GM19452 (cell line): Measurements from ENCODE around the gene PPAT.
A peak's percentile ranks its signal among the peaks of the same experiment; 100 is the strongest.
"Not testable (repeated sequence)": the region's sequence is repeated elsewhere in the genome, so short reads cannot be mapped to it uniquely, and the experiment has no call there.

ENCODE experiments used
- ATAC-seq: cut with Tn5 transposase; IDR thresholded peaks from one replicate; pipeline ENCODE4 v1.9.1; 2021; ENCODE audit not compliant: unreplicated experiment

Gene PPAT

DNA sequence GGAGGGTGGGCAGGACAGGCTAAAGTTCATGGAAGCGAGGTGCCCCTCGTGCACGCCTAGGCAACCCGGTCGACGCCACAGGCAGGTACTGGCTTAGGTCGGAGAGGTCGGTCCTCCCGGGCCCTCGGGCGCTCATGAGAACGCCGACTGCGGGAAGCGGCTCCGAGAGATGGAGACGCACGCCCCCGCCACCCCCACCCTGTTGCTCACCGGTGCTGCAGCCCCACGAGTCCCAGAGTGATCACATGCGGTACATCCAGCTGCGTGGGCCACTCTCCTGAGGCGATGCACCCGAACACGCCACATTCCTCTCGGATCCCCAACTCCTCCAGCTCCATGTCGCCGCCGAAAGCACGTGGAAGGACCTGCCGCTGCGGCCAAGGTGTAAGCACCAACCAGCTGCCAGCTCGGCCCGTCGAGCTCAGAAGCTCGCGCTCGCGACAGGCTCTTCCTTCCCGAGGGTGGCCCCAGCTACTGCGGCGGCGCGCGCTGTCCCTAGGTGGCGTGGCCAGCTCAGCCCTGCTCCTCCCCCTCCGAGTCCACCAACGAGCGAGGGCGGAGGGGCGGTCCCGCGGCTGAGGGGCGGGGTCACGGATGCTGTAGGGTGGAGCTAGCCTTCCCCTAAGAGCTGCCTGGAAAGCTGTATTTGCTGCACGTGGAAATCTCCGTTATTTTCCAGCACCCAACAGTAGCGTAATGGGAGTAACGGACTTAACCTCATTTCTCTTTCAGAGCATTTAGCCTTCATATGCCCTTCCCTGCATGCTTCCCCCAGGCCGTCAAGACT is at the start of gene PPAT:
Gene PPAT (minus strand): TSS at position 476 of the 787 bp plus-strand sequence. CDS start 138 bp downstream, at position 338.
- ATAC-seq: peak; percentile 69

DNA sequence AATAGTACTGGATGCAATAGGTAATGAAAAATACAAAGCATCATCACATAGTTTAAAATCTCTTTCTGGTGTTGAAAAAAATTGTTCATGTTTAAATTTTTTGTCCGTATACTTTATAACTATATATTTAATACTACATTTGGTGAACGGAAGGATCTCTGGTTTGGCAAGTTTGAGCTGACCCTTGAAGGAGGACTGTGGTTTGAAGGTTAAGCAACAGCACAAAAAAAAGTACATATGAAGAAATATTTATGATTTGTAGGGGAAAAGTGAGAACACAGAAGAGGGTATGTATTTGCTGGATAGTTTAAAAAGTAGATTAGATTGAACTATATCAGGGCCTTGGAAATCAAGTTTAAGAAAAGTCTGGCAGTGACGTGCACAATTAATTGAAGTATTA is 45.3 kb upstream of the PPAT start:
- no peak for ATAC-seq

DNA sequence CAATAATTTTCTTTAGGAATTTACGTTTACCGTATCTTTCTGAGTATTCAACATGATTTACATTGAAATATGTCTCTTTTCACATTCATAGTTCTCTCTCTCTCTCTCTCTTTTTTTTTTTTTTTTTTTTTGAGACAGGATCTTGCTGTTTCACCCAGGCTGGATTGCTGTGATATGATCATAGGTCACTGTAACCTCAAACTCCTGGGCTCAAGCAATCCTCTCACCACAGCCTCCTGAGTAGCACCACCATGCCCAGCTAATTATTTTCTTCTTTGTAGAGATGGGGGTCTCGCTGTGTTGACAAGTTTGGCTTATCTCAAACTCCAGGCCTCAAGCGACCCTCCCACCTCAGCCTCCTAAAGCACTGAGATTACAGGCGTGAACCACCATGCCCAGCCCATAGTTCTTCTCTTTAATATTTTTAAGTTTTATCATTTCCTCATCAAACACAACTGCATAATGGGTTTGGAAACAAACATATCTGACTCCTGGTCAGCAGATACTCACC is 41.8 kb upstream of the PPAT start:
- ATAC-seq: no peak

DNA sequence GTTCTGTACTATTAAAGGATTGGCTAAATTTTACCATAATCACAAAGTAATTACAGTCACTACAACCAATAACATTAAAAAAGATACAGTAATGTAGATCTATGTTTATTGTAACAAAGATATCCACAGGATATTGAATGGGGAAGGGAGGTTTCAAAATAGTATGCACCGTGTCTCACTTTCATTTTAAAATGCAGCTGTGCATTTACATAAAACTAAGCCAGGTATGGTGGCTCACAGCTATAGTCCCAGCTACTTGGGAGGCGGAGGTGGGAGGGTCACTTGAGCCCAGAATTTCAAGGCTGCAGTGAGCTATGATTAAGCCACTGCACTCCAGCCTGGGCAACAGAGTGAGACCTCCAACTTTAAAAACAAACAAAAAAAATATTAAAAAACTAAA is 40.5 kb upstream of the PPAT start:
- ATAC-seq: no peak

DNA sequence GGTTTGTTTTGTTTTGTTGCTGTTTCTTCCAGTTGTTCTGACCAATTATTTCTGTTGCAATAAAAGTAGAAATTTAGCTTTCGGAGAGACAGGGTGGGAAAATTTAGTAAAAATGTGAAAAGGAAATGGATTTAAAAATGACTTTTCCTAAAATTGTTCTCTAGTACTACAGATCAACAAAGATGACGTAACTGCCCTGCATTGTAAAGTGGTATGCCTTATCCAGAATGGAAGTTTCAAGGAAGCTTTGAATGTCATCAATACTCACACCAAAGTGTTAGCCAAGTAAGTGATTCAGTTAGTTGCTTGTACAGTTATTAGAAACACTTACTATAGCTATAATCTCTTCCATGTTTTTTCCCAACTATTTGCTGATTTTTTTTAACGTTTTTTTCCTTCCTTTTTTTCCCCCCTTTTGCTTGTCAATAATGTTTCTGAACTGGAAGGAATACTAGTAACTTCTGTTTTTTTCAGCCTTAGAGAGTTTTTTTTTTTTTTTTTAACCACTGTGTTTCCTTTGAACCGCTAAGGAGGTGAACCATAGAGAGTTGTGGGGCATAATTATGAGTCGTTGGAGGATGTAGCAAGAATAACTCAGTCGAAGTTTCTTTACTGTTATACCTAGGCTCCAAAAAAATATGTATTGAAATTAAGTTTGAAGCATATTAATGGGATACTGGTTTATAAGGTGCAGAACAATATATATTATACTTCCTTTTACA is 34.2 kb upstream of the PPAT start:
- no peak for ATAC-seq

DNA sequence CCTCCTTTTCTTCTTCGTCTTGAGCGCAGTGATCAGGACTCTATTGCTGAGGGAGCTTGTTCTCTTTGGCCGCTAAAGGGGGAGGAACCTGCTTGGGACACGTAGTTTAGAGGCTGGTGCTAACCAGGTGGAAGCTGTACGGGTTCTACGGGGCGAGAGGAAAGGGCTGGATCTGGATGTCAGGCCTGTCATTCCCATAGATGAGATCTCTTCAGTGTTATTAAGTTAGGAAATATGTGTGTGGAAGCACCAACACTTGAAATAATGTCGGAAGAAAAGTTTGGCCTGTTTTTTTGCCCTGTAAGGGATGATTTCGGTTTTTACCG is 32.6 kb upstream of the PPAT start:
- peak; percentile 44 for ATAC-seq

DNA sequence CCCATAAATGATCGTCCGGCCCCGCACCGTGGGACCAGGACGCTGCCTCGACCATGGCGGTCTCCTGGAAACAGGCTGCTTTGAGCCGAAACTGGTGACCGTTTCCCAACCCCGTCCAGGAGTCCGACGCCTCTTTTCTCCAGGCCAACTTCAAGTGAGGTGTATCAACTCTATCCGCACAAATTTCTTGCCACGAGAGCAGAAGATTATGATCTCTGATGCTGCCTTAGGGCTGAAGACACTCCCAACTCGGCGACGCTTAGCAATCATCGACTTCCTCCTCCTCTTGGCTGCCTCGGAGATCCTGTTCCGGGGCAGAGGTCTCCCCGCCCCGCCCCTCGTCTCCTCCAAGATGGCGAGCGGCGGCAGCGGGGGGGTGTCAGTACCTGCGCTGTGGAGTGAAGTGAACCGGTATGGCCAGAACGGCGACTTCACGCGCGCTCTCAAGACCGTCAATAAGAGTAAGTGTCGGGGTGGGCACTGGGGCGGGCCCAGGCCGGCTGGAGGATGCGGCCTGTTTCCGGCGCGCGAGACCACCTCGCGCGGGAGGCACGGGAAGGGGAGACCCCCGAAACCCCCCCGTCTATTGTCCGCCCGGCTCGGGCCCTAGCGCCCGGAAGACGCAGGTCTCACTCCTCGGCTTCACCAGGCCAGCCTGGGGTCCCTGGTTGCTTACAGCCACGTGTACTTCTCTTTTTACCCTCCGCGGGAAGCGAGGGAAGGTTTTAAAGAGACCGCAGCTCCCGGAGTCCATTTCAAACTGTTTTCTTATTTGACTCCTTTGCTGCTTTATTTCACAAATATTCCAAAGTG is 32.1 kb upstream of the PPAT start, which contains the start of gene SRP72:
Gene SRP72 (plus strand): TSS at position 334 of the 813 bp plus-strand sequence. CDS start 19 bp downstream, at position 353.
- peak; percentile 92 for ATAC-seq

DNA sequence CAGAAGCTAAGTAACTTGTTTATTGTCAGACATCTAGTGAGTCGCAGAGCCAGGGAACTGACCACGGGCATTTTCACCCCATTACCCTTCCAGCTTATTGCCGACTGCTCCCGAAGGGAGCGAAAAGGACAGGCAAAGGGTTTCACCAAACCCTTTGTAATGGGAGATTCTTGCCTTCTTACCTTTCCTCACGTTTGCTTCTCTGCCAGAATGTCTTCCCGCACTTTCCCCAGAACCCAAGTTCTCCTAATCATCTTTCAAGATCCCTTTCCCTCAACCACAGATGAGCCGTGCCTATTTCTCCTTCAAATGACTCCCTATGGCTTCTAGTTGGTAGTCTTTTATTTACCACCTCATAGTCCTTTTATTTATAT is 31.5 kb upstream of the PPAT start:
- ATAC-seq: no peak

DNA sequence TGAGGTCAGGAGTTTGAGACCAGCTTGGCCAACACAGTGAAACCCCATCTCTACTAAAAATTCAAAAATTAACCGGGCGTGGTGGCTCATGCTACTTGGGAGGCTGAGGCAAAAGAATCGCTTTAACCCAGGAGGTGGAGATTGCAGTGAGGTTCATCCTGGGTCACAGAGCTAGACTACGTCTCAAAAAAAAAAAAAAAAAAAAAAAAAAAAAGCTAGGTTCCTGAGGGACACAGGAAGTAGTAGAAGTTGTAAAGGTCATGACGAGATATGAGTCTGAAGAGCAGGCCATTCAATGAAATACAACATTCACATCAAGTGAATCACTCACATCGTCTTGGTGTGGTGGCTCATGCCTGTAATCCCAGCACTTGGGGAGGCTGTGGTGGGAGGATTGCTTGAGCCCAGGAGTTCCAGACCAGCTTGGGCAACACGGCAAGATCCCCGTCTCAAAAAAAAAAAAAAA is 30.9 kb upstream of the PPAT start:
- not testable (repeated sequence) for ATAC-seq

DNA sequence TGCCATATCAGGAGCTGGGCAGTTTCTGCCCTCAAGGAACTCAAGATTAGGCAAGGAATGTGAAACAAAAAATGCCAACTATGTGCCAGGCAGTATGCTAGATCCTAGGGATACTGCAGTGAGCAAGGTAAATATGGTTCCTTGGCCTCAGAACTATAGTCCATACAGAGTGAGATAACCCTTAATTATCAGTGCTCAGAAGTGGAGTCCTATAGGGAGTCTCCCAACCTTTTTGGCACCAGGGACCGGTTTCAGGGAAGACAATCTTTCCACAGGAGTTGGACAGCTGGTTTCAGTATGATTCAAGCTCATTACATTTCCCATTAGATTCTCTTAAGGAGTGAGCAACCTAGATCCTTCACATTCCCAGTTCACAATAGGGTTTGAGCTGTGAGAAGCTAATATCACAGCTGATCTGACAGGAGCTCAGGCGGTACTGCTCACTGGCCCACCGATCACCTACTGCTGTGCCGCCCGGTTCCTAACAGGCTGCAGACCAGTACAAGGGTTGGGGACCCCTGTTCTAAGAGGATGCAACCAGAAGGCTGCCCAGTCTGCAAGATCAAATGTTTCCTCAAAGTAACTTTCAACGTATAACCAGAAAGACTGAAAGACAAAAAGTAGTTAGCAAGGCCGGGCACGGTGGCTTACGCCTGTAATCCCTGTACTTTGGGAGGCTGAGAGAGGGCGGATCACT is 30.3 kb upstream of the PPAT start:
- ATAC-seq: no peak

DNA sequence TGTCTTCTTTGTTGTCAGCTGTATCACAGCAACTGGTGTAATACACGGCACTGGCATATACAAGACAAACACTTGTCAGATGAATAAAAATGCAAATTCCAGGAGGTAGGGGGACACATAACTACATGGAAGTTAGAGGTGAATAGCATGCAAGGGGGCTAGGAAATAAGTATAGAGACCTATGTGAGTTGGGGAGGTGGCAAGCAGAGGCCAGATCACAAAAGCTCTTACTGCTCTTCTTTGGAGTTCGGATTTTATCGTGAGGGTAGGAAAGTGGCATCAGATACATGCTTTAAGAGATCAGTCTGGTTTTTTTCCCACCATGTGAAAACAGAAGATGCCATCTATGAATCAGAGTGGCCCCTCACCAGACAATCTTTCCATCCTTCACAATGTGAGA is 29.2 kb upstream of the PPAT start:
- ATAC-seq: no peak

DNA sequence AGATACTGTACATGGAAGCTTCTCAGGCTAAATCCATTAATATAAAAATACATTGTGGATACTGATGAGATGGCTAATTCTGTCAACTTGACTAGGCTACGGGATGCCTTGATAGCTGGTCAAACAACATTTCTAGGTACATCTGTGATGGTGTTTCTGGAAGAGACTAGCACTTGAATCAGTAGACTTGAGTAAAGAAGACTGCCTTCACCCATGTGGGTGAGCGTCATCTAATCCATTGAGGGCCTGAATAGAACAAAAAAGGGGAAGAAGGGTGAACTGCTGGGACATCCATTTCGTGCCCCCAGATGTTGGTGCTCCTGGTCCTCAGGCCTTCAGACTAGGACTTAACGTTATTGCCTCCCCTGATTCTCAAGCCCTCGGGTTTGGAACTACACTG is 28.3 kb upstream of the PPAT start:
- ATAC-seq: no peak

DNA sequence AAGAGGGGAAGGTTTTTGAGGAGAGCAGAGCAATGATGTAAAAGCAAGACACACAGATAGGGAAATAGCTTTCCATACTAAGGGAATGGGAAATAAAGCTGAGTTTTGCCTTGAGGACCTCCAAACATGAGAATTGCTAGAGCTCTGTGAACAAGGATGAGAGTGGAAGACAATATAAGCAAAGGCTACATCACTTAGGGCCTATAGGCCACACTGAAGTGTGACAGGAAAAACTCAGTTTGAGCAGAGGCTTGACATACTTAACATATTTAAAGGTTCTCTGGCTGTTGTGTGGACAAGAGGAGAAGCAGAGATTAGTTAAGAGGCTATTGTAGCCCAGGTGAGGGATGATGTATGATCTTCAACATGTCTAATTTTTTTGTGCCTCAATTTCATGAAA is 26.7 kb upstream of the PPAT start:
- ATAC-seq: no peak

DNA sequence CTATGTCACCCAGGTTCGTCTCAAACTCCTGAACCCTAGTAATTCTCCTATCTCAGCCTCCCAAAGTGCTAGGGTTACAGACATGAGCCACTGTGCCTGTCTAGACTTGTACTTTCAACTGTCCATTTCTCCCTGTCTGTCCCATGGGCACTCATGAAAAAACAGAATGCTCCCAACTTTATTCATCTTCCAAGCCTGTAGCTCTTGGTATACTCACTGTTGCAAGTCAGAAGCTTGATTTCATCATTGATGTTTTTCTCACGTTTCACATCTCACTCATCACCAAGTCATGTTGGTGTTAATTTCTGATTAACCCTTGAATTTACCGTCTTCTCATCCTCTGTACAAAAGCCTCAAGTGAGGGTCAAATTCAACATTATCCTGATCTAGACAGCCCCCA is 24.7 kb upstream of the PPAT start:
- ATAC-seq: no peak

DNA sequence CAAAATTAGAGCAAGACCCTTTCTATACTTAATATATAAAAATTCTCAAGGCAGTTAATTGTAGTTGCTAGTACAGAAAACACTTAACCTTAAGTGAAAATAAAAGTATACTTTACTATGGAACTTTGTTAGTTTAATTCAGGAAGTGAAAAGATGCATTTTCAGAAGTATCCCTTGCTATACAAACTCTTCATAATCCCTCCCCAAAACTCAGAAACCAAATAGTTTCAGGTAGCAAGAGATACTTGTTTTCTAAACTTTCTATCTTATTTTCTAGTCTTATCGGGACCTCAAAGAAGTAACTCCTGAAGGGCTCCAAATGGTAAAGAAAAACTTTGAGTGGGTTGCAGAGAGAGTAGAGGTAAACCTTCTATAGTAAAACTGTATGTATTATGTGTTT is 14.9 kb upstream of the PPAT start:
- ATAC-seq: no peak

DNA sequence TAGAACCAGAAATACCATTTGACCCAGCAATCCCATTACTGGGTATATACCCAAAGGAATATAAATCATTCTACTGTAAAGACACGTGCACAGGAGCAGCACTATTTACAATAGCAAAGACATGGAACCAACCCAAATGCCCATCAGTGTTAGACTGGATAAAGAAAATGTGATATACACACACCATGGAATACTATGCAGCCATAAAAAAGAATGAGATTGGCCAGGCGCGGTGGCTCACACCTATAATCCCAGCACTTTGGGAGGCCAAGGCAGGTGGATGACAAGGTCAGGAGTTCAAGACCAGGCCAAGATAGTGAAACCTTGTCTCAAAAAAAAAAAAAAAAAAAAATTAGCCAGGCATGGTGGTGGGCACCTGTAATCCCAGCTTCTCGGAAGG is 14.1 kb upstream of the PPAT start:
- not testable (repeated sequence) for ATAC-seq

DNA sequence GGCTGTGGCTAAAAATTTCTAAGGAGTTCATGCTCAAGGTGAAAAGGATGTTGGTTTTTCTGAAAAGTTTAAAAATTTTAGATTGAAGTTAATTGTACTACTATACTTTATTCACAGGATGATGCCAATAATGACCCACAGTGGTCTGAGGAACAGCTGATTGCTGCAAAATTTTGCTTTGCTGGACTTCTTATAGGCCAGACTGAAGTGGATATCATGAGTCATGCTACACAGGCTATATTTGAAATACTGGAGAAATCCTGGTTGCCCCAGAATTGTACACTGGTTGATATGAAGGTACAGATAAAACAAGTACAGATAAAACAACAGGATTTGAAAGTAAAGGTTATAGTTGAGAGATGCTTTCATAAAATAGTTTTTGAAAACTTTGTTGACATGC is 12.9 kb upstream of the PPAT start:
- ATAC-seq: no peak

DNA sequence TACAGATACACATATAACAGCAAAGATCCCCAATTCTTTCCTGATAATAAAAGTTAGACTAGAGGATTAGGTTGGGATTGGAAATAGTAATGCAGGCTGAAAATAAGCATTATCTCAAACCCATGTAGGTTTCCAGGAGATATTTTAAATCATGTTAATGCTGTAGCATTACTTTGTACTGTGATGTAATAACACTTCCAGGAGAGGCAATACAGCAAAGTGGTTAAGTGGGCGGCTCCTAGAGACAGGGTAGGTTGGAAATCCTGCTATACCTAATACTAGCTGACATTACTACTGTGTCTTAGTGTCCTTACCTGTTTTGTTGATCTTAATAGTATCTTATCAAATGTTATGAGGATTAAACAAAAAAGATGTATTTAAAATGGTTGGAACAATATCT is 10.3 kb upstream of the PPAT start:
- no peak for ATAC-seq

DNA sequence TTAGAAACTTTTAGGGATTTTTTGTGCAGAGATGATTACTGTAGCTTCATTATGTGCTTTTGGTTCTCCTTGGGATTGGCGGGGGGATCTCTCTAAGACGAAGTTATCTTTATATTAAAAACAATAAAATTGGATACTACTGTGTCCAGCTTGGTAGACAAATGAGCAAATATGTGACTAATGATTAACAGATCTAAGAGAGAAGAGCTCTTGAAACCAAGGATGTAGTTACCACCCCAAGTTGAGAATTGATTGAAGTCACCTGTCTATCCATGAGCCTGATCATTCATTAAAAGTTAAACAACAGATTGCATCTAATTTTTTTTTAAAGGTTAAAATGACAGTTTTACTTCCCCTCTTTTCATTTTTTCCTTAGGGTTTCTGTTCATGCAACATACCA is 9.3 kb upstream of the PPAT start:
- no peak for ATAC-seq

DNA sequence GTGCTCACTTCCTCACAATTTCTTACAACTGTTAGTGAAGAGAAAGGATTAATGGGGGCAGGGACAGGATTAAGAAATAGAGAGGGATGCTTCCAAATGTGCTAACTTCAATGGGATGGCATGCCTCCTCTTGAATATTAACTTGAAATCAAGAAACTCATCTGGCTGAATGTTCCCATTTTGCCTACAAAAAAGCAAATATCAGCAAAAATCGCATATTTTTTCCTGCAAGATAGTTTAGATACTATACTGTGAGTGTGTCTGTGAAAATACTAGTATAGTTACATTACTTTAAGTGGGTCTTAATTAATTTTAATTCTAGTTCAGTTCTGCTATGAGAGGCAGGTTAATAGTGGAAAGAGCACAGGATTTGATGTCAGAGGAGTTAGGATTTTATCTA is 5.6 kb upstream of the PPAT start:
- no peak for ATAC-seq

DNA sequence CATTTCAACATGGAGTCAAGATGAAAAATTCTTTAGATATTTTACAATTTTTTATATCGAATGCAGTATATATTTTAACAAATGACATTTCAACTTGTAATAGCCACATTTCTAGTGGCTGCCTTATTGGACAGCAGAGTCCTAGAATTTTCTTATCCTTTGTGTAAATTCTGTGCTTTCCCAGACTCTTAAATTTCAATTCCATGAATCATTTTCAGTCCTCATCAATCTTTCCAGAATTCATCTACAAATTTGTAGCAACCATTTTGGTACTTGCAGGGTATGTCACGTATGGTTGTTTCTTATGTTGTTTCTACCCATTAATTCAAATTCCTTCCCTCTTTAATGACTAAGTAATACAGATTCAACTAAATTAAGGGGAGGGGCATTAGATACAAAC is 3.4 kb upstream of the PPAT start:
- no peak for ATAC-seq
